ENCODE measurements around the gene MEGF6. TPM values are rescaled to one million over a fixed set of nuclear protein-coding genes. Genes with fewer than 3 reads are reported as not detected.

The MEGF6 gene
- total RNA-seq, 1 experiment from 2014 or later = 65.3 TPM

DNA sequence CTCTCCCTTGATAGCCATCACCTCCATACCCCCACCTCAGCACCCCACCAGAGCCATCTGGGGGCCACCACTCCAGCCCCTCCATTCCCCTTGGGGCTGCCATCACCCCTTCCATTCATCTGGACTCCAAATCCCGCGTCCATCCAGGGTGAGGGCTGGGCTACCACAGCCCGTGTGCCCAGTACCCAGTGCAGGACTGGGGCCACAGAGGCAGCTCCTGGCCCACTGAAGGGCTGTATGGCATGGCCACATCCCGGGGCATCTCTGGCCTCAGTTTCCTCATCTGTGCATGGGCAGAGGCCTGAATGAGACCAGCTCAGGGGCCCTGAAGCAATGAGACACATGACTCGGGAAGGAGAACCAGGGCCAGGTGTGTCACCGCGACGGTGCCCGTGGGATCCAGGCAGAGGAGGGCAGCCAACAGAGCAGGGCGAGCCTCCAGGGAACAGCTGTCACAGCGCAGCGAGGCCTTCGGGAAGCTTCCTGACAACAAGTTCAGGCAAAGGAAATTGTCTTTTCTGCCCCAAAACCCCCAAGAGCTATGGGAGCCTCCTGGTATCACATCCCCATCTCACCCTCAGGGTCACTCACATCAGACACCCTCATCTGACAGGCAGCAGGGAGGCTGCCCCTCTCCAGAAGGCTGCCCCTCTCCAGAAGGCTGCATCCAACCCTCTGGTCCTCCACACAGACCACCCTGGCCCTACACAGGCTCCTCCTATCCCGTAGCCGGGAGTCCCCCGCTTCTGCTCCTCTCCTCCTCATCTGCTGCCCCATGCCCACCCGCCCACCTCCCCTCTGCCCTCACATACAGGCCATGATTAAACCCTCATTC is 76.3 kb downstream of the MEGF6 start:
- no peak overlapping the region for H3K4me2 ChIP-seq
- no peaks in the 10 kb centered on the region for H3K9me2 ChIP-seq (ENCODE audit: insufficient read depth)
- no peaks in the 10 kb centered on the region for H3K9me3 ChIP-seq (ENCODE audit: insufficient read depth, low read depth)
- ChIA-PET POLR2A (ENCODE audit: unreplicated experiment) (no interaction called here), CTCF (no interaction called here)
- BruUV-seq (replicated peaks) = no TSS peak
- peaks cover 4% of the 10 kb centered on the region for H3K4me1 ChIP-seq (replicated peaks; ENCODE audit: insufficient read depth)
- H3F3A ChIP-seq (ENCODE audit: insufficient read depth, low read depth) = peaks cover 7% of the 10 kb centered on the region; the same call in 1 of the 2 replicates
- H3K79me2 ChIP-seq (ENCODE audit: low read depth) = peaks cover 12% of the 10 kb centered on the region
- no peak overlapping the region for H2AFZ ChIP-seq
- no peak overlapping the region for H3K27ac ChIP-seq
- H3K36me3 ChIP-seq (ENCODE audit: low read depth) = no peaks in the 10 kb centered on the region
- H3K4me3 ChIP-seq = no peak overlapping the region
- no peaks in the 10 kb centered on the region for H3K27me3 ChIP-seq (ENCODE audit: insufficient read depth, low read depth)
- peaks cover under 1% of the 10 kb centered on the region; the same call in 1 of the 2 replicates for H4K20me1 ChIP-seq (ENCODE audit: insufficient read depth)
- intact Hi-C loops (cut with micrococcal nuclease; ENCODE audit: unreplicated experiment) = no loop called here
- no peak for TF ChIP-seq EZH2 (IDR thresholded peaks at IDR 0.05; ENCODE audit: low read depth)
- TF ChIP-seq, protein P1, sequence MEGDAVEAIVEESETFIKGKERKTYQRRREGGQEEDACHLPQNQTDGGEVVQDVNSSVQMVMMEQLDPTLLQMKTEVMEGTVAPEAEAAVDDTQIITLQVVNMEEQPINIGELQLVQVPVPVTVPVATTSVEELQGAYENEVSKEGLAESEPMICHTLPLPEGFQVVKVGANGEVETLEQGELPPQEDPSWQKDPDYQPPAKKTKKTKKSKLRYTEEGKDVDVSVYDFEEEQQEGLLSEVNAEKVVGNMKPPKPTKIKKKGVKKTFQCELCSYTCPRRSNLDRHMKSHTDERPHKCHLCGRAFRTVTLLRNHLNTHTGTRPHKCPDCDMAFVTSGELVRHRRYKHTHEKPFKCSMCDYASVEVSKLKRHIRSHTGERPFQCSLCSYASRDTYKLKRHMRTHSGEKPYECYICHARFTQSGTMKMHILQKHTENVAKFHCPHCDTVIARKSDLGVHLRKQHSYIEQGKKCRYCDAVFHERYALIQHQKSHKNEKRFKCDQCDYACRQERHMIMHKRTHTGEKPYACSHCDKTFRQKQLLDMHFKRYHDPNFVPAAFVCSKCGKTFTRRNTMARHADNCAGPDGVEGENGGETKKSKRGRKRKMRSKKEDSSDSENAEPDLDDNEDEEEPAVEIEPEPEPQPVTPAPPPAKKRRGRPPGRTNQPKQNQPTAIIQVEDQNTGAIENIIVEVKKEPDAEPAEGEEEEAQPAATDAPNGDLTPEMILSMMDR (conservative IDR thresholded peaks at IDR 0.05) = no peak
- no peak for DNase-seq

- intact Hi-C loops (cut with micrococcal nuclease; ENCODE audit: unreplicated experiment) = no loop called here
- Histone ChIP-seq H3K79me2 (ENCODE audit: low read depth) (peaks cover 8% of the 10 kb centered on the region; the same call in 1 of the 2 replicates), H3K27me3 (ENCODE audit: insufficient read depth, low read depth) (no peaks in the 10 kb centered on the region), H3K27ac (no peak overlapping the region), H4K20me1 (ENCODE audit: insufficient read depth) (peaks cover 11% of the 10 kb centered on the region), H3K9me2 (ENCODE audit: insufficient read depth) (no peaks in the 10 kb centered on the region), H3K9me3 (ENCODE audit: insufficient read depth, low read depth) (no peaks in the 10 kb centered on the region), H3F3A (ENCODE audit: insufficient read depth, low read depth) (peaks cover 4% of the 10 kb centered on the region; the same call in 1 of the 2 replicates), H3K4me1 (replicated peaks; ENCODE audit: insufficient read depth) (peaks cover 10% of the 10 kb centered on the region), H2AFZ (no peak overlapping the region), H3K36me3 (ENCODE audit: low read depth) (no peaks in the 10 kb centered on the region), H3K4me2 (no peak overlapping the region), H3K4me3 (no peak overlapping the region)
- ChIA-PET CTCF (no interaction called here), POLR2A (ENCODE audit: unreplicated experiment) (no interaction called here)
- TF ChIP-seq EZH2 (IDR thresholded peaks at IDR 0.05; ENCODE audit: low read depth) = no peak
- TF ChIP-seq, protein P1 (conservative IDR thresholded peaks at IDR 0.05) = no peak
- no TSS peak for BruUV-seq (replicated peaks)
- DNase-seq = no peak
Measured at GRCh38 chr1:3533067-3534048, 78.0 kb downstream of the MEGF6 start.

GRCh38 chr1:3531928-3532327 is 79.4 kb downstream of the MEGF6 start:
- peaks cover 10% of the 10 kb centered on the region for H3K4me1 ChIP-seq (replicated peaks; ENCODE audit: insufficient read depth)
- no peaks in the 10 kb centered on the region for H3K36me3 ChIP-seq (ENCODE audit: low read depth)
- no peaks in the 10 kb centered on the region for H3K9me3 ChIP-seq (ENCODE audit: insufficient read depth, low read depth)
- no peak for TF ChIP-seq EZH2 (IDR thresholded peaks at IDR 0.05; ENCODE audit: low read depth)
- TF ChIP-seq, protein P1 (conservative IDR thresholded peaks at IDR 0.05) = no peak
- no peaks in the 10 kb centered on the region for H3K27me3 ChIP-seq (ENCODE audit: insufficient read depth, low read depth)
- peaks cover 4% of the 10 kb centered on the region; the same call in 1 of the 2 replicates for H3F3A ChIP-seq (ENCODE audit: insufficient read depth, low read depth)
- H4K20me1 ChIP-seq (ENCODE audit: insufficient read depth) = peaks cover 17% of the 10 kb centered on the region
- H3K27ac ChIP-seq = no peak overlapping the region
- no peak overlapping the region for H3K4me3 ChIP-seq
- peak overlapping the region; percentile 100; the same call in 1 of the 2 replicates for H3K4me2 ChIP-seq
- intact Hi-C loops (cut with micrococcal nuclease; ENCODE audit: unreplicated experiment) = no loop called here
- peaks cover 8% of the 10 kb centered on the region; the same call in 1 of the 2 replicates for H3K79me2 ChIP-seq (ENCODE audit: low read depth)
- no peaks in the 10 kb centered on the region for H3K9me2 ChIP-seq (ENCODE audit: insufficient read depth)
- no peak for DNase-seq
- CTCF ChIA-PET = no interaction called here
- no peak overlapping the region for H2AFZ ChIP-seq
- POLR2A ChIA-PET (ENCODE audit: unreplicated experiment) = interaction anchor here (0.7 to 1.4 kb wide), 2 partner anchors 11 to 1857 kb away, joined by 5 to 10 read pairs; no protein-coding TSS in a partner anchor
- no TSS peak for BruUV-seq (replicated peaks)

Measured in PC-9 (cell line).